Activated gamma-delta T cell (primary cell): ENCODE measurements around the gene MOK.

ENCODE experiments used
- DNase-seq: peaks from one replicate; lab custom pipeline; 2025; lab: John Stamatoyannopoulos, UW

MOK gene

DNA sequence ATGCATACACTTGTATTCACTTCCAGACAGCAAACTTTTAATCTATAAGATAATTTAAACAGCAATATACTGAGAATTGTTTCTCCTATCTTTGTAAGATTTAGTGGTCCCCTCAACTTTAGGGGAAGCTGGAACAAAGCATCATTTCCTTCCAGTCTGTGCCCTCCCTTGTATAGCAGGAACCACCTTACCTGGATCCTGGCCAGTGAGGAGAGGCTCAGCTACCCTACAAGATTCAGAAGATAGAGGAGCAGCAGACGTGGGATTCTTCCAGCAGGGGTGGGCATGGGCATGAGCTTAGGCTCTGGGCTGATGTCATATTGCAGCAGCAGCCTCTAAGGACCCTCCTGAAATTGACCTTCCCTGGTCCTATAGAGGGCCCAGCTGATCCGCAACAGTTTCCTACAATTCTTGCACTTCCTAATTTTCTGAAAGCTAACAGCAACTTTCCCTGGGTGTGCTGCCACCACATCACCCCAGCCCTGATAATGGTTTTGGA lies 21.3 kb downstream of the MOK start:
- no peak for DNase-seq

DNA sequence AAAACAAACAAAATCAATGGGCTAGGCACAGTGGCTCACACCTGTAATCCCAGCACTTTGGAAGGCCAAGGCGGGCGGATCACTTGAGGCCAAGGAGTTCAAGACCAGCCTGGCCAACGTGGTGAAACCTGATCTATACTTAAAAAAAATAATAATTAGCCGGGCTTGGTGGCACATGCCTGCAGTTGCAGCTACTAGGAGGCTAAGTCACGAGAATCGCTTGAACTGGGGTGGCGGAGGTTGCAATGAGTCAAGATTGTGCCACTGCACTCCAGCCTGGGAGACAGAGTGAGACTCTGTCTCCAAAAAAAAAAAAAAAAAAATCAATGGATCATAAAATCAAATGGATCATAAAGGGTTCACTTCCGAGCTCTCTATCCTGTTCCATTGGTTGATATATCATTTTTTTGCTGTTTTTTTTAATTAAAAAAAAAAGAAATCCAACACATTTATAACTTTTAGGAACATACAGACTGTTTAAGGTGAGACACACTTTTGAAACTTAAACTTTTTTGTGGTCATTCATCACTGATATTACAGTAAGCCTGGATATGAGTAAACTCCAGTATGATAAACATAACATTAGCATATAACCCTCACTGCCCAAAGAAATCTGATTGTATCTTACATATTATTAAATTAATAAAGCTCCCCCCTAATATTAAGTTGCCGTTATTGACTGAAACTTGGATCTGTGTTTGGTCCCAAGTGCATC lies 22.1 kb downstream of the MOK start:
- no peak for DNase-seq

DNA sequence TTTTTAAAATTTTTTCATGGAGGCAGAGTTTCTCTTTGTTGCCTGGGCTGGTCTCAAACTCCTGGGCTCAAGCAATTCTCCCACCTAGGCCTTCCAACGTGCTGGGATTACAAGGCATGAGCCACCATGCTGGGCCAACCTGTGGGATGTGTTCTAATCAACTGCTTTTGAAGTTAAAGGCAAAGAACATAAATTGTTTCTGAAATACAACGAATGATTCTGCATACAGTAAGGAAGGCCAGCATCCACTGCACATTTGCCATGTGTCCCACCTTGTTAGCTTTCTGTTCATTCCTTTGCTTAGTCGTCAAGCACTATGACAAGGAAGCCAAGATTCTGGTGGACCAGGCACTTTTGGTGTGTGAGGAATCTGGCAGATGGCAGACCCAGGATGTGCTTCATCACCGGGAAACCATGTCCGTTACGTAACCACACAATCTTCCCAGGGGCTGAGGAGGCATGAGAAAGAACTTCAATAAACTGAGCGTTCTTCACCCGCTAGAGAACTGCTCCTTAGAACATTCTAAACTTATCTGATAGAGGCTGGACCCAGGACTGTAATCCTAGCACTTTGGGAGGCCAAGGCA lies 24.5 kb downstream of the MOK start:
- DNase-seq: no peak

DNA sequence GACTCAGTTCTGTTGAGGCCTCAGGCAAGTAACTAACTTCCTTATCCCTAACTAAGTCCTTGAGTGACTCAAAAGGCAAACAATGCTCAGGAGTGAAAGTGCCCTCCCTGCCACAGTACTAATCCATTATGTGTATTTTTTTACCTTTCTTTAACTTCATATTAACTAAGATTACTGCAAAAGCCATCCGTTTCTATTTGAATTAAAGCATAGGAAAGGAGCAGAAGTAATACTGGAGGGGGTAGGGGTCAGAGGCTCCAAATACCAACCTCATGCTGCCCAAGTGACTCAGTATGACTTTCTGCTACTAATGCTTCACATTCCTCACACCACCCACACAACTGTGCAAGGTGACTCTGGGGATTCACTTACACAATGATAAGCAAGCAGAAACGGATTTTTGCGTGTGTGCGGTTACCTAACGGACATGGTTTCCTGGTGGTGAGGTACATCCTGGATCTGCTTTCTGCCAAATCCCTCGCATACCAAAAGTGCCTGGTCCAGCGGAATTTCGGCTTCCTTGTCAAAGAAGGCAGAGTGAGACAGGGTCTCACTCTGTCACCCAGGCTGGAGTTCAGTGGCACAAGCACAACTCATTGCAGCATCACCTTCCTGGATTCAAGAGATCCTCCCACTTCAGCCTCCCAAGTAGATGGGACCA lies 25.1 kb downstream of the MOK start:
- DNase-seq: no peak

DNA sequence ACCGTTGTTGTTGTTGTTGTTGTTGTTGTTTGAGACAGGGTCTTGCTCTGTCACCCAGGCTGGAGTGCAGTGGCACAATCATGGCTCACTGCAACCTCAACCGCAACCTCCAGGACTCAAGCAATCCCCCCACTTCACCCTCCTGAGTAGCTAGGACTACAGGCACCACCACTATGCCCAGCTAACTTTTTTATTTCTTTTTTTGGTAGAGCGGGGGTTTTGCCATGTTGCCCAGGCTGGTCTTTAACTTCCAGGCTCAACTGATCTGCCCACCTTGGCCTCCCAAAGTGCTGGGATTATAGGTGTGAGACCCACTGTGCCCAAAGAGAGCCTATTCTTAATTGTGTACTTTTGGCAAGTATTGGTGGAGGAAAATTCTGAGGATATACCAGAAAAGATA lies 25.7 kb downstream of the MOK start:
- DNase-seq: no peak

DNA sequence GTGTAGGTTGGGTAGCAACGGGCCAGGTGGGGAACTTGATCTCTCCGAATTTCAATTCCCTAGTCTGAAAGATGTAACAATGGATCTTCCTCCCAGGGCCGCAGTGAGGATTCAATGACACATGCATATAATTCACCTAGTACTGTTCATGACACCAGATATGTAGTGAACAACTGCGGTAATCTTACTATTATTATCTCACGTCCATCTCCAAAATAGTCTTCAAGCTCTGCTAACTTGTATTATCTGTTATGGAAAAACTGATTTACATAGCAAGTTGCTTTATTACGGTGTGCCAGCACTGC lies 26.4 kb downstream of the MOK start:
- no peak for DNase-seq

DNA sequence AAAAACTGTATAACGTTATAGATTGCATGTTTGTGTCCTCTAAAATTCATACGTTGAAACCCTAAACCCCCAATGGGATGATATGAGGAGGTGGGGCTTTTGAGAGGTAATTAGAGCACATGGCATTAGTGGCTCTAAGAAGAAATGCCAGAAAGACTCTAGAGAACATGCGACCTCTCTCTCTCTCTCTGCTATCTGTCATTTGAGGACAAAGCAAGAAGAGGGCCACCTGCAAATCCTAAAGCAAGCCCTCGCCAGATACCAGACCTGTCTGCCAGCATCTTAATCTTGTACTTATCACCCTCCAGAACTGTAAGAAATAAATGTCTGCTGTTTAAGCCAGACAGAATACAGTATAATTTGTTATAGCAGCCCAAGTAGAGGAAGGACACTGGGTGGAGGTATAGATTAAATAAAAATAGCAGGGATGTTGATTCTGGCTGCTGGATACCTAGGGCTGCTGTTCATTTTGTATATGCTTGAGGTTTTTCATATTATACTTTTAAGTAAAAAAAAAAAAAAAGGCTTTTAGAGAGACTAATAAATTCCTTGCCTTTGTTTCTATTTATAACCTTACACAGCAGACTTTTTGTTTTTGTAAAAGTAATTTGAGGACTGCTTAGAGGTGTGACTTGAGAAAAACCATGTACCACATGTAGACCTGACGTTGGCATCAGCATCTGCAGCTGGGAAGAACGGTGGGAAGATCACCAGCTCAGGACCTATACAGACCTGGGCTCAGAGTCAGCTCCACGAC lies 26.9 kb downstream of the MOK start:
- no peak for DNase-seq

DNA sequence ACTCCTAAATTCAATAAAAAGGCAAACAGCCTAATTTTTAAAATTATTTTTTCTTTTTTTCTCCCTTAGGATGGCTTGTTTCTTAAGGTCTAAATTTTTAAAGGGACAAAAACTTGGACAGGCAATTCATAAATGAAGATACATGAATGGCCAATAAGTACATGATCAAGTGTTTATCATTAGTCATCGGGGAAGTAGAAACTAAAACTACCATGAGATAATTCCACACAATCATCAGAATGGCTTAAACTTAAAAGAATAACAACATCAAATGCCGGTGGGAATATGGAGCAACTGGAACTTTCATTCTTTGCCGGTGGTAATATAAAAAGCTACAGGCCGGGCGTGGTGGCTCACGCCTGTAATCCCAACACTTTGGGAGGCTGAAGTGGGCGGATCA lies 29.1 kb downstream of the MOK start:
- DNase-seq: no peak

DNA sequence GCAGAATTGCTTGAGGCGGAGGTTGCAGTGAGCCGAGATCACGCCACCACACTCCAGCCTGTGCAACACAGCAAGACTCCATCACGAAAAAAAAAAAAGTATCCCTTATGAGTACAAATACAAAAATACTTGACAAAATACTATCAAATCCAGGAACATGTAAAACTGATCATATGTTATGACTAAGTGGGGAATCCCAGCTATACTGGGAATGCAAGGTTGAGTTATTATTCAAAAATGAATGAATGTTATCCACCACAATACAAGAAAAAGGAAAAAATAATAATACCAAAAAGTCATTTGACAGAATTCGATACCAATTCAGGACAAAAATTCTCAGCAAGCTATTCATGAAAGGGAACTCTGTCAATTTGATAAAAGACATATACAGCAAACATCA lies 32.6 kb downstream of the MOK start:
- DNase-seq: no peak

DNA sequence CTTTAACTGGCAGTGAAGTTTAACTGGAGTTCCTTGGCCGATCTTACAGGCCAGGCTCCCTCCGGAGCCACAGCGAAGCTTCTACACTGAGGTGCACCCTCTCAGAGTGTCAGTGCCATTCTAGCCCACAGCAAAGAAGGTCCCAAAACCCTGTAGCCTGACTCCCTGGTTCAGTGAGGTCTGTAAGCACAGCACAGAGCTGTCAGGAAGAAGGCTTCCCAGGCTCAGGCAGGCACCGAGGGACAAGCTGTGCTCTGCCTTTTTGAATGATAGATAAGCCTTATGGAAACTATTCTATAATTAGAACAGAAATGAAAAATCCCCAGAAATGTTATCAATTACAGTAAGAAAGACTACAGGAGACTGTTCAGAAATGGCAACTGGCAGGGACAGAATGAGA lies 40.2 kb downstream of the MOK start:
- DNase-seq: no peak

DNA sequence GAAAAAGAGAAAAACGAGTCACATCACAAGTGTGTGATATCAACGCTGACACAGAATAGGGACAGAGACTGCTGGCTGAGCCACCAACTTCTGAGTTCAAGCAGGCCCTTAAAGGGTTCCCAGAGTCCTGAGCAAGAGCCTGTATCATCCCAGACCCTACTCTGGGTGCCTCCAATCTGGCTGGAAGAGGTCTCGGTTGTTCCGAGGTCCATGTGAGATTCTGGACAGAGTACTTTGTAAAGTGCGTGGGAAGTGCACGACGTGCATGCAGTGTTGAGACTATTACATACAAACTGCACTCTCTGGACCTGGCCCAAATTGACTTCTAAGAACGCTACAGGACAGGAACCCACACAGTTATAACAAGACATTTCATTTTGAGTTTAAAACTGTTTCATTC lies 40.6 kb downstream of the MOK start:
- DNase-seq: no peak

DNA sequence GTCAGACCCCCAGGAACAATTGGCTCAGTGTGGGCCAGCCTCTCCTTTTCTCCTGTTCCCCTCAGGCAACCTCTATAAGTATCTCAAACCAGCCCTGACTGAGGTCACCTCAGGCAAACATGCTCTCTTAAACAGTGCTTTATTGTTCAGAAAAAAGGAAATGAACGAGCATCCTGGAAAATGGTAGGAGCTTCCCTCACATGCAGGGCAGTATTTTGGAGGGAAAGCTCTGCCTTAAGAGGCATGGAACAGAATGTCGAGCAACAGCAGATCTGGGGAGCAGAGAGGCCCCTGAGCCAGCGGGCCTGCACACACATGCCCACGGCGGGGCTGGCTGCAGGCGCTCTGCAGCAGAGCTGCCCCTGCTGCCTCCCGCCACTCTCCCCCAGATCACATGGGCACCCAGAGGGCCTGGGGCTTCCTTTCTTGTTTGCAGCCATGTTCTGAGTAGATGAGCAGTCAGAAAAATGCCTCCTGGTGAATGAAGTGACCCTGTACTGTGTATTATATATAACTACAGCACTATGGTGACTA lies 42.0 kb downstream of the MOK start:
- DNase-seq: no peak

DNA sequence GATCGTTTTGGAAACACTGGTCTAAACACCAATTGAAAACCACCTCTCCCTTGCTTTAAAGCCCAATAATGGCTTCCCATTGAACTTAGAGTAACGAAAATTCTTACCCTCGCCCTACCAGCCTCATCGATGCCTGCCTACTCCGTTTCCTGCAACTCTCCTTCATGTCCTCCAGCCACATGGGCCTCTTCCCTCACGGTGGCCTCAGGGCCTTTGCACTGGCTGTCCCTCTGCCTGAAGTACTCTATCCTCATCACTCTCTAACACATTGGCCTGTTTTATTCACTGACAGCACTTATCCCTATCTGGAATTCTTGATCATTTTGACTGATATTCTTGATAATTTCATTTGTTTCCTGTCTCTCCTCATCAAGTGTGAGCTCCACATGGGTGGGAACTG lies 46.8 kb downstream of the MOK start:
- no peak for DNase-seq

DNA sequence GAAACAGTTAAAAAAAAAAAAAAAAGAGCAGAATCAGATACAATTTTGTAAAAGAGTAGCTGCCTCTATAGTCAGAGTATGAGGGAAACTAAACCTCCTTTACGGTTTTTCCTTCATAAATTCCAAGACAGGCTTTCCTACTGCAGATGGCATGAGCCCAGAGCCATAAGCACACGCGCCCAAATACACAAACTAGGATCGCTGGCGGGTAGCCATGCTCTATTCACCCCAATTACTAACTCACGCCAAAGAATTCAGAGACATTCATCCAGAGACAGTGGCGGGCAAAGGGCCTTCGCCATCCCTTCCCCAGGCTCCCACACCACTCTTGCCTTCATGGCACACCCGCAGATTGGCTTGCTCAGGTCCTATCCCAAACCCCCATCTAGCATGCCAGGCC lies 48.2 kb downstream of the MOK start:
- no peak for DNase-seq

DNA sequence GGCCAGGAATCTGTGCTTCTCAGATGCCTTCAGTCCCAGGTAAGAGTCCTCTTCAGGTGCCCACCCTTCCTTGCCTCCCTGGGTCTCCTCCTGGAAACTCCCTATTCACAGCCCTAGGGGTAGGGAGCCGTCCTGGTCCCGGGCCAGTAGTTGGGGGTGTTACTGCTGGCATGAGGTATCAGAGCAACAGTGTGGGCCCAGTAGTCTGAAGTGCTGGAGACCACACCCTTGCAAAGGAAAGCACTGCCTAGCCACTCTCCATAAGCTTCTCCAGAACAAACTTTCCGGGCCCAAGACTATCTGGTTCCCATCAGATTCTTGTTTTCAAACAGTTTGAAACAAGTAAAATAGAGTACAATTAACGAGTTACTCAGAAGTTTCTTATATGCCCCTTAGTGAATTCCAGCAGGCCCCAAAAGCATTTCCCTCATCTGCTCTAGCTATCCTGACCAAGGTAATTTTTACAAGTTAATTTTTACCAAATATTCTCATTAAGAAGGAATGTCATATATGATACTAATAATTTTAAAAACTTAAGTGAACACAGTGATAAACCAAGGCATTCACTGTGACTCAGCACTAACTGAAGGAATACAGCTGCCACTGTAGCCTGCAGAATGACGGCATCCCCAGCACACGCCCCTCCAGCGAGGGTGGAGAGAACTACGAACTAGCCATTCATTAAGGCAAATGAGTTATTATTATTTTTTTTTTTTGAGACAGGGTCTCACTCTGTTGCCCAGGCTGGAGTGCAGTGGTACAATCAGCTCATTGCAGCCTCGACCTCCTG lies 49.4 kb downstream of the MOK start:
- DNase-seq: no peak

DNA sequence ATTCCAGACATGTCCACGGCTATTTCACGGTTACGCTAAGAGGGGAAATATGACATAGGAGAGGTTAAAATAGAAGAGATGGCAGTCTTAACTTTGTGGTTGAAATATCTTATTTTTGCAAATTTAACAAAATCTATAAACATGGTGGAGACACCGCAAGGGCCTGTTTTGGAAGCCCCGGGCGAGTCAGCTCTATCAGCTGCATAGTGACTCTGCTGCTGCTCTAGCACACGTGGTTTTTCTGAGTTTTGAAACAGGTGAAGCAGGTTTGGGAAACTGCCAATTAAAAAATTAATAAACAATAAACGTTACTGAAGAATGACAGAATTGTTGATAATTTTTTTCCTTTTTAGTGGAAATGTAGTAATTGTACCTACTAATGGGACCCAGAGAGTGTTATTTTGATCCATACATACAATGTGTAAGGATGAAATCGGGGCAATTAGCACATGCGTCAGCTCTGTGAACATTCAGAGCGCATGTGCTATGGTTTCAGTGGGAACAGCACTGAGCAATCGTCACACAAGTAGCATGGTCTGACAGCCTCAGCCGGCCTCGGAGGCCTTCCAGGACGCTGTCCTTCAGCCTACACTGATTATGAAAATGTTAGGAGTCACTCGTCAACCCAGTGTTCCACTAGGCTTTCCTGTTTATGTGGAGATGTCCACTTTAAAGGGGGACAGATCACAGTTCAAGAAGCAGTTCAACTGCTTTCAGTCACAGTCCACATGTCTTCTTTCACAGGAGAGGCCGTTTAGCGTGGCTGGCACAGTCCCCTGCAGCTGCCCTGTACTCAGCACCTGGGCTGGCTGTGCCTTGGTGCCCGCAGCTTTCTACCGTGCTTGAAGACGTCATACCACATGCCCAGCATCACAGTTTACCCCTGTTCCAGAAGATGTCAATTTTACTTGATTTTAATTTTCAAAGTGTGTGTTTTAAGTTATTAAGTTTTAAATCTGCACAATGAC lies 51.8 kb downstream of the MOK start:
- no peak for DNase-seq

DNA sequence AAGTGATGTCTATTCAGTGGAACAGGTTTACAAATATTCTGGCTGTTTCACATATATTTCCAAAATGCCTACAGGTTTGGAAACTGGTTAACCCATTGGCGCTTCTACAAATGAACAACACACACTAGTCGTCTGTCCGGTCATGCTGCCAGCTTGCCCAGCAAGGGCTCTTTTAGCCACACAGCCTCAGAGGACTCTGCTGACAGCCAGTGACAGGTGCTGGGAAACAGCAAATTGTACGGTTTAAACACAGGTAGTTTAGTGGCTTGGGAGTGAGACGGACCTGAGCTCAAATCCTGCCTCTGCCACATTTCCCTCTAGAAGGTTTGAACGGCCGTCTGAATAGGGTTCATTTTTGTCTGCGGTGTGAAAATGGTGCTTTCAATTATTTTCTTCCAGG lies 53.8 kb downstream of the MOK start:
- no peak for DNase-seq

DNA sequence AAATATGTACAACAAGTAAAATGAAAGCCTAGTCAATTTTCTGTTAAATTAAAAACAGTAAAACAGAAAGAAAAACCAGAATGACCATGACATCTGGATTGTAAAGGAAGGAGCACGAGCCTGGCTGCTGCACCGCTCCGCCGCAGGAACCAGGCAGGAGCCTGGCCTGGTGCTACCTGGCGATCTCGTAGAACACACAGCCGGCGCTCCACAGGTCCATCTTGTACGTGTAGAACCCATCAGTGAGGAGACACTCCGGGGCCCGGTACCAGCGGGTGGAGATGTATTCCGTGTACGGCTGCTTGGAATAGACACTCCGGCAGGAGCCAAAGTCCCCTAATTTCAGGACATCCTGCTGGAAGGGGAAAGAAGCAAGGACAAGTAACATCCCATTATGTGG lies 54.3 kb downstream of the MOK start:
- no peak for DNase-seq

DNA sequence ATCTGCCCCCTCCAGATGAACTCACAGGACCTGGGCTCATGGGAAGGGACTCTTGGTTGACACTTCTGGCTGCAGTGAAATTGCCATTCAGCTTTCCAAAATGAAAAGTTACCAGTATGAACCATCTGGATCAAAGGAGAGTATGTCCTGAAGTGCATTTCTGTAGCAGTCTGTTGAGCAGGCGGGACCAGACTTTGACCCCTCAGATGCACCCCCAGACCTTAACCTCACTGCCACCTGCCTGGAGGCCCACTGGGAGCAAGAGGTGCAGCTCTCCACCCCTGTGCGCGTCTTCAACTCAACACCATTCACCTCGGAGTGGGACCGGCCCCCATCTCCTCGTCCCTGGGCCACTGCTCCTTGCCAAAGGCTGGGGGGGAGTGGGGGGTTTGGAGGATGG lies 55.0 kb downstream of the MOK start:
- no peak for DNase-seq

DNA sequence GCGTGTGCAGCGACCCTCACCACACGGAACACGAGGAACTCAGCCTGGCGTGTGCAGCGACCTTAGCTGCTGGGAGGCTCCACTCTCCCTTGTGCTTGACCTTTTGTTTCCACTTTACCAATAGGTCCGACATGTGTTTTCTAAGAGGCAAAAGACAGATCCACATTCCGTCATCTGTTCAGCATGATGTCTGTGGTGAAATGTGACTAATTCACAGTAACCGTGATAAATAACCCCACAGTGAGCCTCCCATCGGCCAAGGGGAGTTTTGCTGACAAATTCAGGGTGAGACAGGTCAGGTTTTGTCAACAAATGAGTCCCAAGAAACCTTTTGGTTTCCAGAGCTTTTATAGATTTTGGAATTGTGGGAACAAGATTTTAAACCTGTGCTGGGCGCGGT lies 55.9 kb downstream of the MOK start:
- no peak for DNase-seq

DNA sequence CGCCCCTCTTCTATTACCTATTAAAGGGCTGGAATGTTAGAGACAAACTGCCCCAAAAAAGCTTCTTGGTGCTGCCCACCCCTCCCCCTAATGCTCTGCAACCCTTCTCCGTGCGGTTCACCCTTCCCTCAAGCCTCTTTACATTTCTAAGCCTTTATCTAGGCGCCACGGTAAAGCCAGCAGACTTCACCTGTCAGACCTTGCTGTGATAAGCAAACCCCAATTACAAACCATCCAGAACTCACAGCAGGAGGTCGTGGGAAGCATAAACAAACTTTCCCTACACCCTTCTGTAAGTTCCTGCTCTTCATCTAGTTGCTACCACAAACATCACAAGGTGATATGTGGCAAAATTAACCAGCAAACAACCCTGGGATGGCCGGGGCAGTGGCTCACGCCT lies 56.8 kb downstream of the MOK start:
- DNase-seq: no peak
